Amniotic stem cell (primary cell): Measurements from ENCODE around the gene PKD1.

Source experiments
- DNase-seq: peaks from one replicate; lab custom pipeline; 2025; lab: John Stamatoyannopoulos, UW

The PKD1 gene

DNA sequence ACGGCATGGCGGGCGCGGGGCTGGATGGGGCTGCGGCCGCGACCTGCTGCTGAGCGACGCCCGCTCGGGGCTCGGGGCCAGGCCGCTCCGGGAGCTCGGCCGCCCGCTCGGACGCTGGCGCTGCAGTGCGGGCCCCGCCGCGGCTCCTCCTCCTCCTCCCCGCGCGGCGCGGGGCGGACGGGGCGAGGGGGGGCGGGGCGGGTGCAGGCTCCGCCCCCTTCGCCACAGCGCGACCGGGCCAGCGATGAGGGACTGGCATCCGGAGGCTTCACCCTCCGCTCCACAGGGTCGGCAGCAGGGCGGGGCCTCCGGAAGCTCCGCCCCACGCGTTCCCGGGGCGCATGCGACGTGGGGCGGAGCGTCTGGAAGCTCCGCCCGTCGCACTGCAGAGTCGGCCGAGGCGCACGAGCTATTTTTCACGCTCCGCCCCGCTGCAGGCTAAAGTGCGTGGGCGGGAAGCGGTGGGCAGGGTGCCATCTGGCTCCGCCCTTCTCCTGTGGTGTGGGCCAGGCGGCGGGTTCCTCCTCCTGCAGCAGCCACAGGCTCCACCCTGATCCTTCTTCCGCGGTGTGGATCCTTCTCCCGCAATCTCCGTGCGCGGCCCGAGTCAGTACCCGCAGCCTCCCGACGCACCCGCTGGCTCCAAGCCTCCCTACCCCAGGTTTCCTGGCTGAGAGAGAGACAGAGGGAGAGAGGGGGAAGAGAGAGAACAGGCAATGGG, at the start of gene PKD1:
Gene PKD1, minus strand, starts transcription at position 129 of the 721 bp plus-strand sequence. CDS start 209 bp downstream, outside the sequence.
- DNase-seq = peak; percentile 48

DNA sequence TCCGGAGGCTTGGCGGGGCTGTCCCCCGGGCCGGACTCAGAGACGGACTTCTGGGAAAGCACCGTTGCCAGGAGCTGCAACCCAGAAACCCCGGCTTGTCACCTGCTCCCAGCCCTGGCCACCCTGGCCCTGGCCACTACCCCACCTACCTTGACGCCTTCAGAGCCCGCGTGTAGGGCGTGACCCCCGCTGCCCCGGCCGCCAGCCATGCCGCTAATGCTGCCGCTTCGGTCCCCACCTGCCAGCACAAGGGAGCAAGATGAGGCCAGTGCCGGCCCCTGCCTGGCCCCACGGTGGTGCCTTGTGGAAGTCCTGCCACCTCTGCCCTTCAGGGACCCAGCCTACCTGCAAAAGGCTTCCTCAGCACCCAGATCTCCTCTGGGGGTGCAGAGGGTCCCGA, 49.3 kb upstream of the PKD1 start:
- DNase-seq = no peak

DNA sequence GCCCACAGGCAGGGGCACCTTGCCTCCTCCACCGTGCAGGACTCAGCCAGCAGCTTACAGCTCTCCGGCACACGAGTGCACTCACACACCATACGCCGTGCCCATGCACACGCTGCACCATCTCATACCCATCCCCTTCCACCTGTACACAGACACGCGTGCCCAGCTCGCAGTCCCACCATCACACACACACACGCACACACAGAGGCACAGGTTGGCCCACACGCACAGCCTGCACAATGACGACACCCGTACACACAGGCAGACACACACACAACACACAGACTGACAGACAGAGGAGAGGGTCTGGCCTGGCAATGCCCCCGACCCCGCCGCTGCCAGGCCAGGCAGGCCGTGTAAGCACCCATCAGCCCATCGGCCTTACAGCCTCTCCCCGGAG, 48.6 kb upstream of the PKD1 start:
- DNase-seq = no peak

DNA sequence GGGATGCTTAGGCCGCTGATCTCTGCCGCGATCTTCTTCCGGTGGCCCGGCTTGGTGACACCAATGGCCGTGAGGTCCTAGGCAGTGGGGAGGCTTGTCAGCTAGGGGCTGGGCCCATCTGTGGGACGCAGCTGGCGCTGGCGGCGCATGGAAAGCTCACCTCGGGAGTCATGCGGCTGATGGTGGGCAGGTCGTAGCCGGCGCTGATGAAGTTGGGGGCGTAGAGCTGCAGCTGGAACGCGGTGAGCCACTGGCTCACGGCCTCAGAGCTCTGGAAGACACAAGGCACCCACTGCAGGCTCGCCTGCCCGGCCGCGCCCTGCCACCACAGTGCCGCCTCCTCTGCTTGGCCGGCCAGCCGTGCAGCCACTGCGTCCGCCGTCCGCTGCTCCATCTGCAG, 48.0 kb upstream of the PKD1 start:
- DNase-seq = no peak

DNA sequence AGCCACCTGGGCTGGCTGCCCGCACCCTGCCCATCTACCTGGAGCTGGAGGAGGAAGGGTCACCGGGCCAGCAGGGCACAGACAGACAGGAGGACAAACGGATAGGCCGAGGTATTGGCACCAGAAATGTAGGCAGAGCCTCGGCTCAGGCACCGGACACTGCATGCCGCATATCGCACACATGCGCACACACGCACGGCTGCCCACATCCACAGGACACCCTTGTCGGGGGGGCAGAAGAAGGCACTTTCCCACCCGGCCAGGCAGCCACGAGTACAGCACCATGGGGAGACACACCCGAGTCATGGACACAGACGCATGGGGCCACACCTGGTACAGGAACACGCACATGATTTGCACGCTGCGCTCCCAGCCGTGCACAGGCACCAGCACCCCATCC, 46.3 kb upstream of the PKD1 start:
- DNase-seq = no peak

DNA sequence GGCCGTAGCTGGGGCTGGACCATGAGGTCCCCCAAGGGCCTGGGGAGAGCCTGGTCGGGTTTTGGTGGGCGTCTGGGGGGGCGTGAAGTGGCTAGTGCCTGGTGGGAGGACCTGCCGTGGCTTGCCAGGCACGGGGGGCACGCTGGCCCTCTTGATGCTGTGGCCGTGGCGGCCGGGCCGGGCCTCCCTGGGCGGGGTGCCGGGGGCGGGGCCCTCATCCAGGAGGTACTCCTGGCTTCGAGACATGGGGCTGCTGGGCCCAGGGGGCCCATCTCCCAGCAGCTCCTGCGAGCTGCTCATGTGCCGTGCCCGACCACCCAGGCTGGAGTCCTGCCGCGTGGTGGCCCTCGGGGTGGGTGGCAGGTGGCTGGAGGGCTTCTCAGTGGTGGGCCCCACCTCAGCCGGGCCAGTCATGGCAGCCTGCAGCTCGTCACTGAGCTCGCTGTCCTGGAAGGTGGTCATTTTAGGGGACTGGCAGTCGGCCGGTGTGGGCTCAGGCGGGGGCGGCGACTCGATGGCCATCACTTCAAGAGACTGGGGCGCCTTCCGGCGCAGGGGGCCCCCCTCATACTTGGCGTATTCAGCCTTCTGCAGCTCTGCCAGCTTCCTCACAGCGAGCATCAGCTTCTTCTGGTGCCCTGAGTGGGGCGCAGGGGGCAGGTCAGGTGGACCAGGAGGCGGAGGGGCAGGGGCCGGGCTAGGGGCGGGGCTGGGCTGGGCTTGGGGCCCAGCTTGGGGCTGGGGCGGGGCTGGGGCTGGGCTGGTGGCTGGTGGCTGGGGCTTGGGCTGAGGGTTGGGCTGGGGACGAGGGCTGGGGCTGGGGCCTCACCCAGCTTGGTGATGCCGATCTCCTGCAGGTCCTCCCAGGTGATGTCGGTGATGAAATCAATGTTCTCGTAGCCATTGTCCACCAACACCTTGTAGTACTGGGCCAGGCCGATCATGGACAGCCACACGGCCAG, 45.5 kb upstream of the PKD1 start:
- no peak for DNase-seq

DNA sequence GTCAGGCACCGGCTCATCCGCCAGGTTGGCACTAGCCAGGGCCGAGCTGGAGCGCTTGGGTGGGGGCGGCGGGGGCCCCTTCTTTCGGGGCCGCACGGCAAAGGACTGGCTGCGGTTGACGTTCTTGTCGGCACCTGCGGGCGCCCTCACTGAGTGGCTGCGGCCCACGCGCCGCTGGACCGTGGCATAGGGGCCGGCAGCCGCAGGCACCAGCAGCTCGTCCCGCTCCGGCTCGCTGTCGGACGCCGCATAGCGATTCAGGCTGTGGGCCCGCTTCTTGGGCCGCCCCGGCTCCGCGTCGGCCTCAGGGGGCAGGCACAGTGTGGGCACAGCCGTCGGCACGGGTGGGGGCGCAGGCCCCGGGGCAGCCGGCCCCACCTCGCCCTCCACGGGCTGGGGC, 44.8 kb upstream of the PKD1 start:
- no peak for DNase-seq

DNA sequence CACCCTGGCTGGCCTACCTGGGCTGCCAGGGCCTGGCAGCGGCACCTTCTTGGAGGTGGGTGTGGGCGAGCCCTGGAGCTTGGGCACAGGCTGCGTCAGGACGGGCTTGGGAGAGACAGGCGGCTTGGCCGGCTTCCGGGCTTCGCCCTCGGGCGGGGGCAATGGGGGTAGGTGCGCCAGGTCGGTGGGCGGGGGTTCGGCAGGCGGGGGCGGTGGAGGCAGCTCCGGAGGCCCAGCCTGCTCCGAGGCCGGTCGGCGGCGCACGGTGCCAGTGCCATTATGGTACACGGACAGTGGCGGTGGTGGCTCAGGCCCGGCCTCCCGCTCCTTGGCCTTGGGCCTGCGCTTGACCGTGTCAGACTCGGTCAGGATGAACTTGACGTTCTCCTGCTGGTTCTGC, 43.9 kb upstream of the PKD1 start:
- DNase-seq = no peak

DNA sequence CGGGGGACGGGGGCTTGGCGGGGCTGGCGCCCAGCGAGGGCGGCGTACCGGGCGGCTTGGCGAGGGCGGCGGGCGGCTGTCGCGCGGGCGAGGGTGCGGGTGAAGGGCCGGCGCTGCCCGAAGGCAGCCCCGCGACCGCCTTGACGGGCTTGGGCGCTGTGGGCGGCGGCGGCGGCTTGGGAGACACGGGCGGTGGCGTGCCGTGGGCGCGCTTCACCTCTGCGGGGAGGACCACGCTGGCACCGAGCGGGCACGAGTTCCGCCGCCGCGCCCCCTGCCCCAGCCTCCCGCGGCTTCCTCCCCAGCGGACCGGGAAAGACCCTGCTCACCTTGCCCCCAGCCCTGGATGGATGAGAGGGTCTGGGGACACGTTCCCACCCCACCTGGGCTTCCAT, 43.4 kb upstream of the PKD1 start:
- DNase-seq = no peak

DNA sequence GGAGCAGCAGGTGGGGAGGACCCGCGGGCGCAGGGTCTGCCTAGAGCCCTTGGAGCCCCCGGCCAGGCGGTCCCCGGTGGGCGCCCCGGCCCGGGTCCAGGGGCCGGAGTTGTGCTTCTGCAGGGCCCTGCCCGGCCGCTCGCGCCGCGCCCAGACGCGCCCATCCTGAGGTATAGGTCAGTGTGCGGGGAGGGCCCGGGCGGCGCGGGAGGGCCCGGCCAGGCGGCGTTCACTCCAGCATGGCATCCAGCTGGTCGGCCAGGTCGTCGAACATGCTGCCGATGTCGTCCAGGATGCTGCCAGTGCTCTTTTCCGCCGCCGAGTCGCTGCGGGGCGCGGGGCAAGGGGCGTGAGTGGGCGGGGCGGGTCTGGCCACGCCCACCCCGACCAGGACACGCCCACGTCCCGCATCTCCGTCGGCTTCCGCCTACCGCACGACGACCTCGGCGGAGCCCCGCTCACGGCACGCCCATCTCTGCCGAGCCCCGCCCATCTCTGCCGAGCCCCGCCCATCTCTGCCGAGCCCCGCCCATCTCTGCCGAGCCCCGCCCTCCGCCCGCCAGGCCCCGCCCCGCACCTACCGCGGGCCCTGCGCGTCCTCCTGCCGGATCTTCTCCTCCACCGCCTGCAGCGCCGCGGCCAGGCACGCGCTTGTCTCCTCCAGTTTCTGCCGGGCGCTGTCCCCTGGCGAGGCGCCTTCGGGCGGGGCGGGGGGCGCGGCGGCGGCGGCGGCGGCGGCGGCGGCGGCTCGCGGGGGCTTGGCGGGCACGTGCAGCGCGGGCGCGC, 42.8 kb upstream of the PKD1 start:
- no peak for DNase-seq

DNA sequence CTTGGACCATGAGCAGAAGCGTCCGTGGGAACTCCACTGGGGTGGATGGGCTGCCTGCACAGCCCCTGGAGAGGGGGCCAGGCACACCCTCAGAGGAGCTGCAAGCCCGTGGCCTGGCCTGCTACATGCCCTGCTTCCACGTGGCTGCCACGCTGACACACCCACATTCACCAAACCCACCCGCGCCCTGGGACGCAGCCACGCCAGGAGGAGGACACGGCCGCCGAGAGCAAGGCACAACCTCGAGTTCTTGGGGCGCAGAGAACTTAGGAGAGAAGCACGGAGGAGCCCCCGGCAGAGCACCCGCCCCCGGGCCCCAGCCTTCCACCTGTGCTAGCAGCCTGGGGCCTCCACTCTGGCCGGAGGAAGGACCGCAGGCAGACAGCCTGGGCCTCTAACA, 41.9 kb upstream of the PKD1 start:
- DNase-seq = no peak

DNA sequence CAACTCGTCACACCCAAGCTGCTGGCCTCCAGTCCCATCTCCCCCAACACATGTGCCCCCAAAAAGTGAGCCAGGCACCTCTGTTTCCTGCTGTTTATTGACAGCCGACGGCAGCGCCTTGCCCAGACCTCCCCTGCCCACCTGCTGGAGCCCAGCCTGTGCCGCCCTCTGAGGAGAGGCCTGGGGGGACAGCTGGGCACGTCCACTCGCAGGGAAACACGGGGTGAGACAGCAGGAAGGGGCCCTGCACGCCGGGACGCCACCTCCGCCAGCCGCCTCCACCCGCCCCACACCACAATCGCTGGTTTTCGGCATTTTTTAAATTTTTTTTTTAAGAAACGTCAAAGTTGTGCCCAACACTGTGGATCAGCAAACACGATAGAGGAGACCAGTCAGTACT, 41.4 kb upstream of the PKD1 start:
- no peak for DNase-seq

DNA sequence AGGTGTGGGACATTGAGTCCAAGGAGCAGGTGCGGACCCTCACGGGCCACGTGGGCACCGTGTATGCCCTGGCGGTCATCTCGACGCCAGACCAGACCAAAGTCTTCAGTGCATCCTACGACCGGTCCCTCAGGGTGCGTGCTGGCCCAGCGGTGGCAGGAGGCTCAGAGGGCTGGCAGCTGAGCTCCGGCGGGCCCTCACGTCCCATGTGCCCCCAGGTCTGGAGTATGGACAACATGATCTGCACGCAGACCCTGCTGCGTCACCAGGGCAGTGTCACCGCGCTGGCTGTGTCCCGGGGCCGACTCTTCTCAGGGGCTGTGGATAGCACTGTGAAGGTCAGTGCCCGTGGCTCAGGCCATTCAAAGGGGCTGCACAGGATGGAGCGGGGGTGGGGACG, 40.3 kb upstream of the PKD1 start:
- no peak for DNase-seq

DNA sequence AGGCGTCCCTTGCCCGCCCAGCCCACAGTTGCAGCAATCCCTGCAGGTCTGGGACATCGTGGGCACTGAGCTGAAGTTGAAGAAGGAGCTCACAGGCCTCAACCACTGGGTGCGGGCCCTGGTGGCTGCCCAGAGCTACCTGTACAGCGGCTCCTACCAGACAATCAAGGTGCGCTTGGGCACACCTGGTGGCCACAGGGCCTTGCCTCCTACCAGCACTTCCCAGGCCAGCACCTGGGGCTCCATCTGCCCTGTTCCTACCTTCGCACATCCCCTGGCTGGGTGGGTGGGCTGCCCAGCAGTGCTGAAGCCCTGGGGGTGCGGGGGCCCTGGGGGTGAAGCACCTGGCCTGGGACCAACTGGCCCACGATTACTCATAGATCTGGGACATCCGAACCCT, 39.8 kb upstream of the PKD1 start:
- no peak for DNase-seq

DNA sequence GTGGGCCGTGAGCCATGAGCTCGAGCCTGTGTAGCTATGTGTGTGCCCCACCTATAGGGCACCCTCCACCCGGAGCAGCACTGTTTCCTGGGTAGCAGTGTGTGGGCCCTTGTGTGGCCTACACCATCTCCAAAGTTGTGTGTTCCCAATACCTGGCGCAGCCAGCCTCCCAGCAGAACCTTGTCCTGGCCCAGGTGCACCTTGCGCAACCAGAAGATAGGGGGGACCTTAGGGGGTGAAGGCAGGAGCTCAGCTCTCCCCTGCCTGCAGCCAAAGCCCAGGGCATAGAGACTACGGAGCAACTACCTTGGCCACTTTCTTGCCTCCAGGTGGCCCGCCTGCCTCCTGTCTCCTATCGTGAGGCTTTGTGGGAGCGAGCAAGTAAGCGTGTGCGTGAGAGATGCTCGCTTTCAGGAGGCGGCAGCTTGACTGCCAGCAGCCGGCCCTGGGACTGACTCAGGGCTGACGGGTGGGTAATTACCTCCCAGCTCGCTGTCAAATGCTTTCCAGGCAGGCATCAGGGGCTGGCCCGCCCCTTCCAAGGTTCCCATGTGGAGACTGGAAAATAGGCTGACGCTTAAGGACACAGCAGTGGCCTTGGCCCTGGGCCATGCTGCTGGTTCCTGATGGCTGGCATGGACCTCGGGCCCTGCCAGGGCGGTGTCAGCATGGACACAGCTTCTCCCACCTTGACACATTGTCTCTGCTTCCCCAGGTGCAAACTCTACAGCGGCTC, 38.9 kb upstream of the PKD1 start:
- DNase-seq = no peak

DNA sequence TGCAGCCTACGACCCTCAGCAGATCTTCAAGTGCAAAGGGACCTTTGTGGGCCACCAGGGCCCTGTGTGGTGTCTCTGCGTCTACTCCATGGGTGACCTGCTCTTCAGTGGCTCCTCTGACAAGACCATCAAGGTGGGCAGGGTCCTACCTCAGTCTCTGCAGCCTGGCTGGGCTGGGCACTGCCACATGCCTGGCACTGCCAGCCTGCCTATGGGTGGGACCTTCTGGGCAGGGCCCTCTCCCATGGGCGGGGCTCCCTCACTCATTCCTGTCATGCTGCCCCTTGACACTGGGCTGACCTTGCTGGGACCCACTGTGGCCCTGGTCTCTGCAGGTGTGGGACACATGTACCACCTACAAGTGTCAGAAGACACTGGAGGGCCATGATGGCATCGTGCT, 38.2 kb upstream of the PKD1 start:
- DNase-seq = no peak

DNA sequence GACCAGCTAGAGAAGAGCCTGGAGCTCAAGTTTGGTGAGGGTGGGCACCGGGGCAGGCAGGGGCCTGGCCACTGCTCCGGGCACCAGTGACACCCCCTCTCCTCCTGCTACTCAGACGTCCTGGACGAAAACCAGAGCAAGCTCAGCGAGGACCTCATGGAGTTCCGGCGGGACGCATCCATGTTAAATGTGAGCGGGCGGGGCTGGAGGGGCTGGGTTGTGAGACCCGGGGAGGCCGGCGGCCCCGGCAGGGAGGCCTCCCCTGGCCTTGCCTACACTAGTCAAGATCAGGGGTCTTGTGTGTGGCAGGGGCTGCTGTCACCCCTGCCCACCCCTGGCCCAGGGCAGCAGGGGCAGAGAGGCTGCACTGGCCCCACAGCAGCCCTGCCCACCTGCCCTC, 37.7 kb upstream of the PKD1 start:
- no peak for DNase-seq

DNA sequence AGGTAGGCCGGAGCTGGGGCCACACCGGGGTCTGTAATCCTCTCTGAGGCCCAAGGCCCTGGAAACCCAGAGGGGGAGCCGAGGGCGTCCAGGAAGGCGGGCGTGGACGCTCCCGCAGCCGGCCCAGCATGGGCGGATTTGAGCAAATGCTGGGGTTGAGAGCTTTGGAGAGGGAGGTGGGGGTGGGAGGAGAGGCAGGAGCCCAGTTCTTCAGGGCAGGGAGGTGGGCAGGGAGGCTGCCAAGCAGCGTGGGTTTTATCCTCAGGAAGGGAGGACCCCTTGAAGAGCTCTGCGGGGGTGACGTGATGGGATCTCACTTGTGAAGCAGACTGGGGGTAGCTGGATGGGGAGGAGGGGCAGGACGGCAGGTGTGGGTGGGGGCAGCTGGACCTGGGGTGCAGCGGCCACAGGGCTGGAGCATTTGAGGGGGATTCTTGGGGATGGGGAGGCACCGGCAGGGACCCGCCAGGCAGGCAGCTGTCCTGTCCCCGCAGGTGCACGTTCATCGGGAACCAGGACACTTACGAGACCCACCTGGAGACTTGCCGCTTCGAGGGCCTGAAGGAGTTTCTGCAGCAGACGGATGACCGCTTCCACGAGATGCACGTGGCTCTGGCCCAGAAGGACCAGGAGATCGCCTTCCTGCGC, 37.1 kb upstream of the PKD1 start:
- DNase-seq = no peak

DNA sequence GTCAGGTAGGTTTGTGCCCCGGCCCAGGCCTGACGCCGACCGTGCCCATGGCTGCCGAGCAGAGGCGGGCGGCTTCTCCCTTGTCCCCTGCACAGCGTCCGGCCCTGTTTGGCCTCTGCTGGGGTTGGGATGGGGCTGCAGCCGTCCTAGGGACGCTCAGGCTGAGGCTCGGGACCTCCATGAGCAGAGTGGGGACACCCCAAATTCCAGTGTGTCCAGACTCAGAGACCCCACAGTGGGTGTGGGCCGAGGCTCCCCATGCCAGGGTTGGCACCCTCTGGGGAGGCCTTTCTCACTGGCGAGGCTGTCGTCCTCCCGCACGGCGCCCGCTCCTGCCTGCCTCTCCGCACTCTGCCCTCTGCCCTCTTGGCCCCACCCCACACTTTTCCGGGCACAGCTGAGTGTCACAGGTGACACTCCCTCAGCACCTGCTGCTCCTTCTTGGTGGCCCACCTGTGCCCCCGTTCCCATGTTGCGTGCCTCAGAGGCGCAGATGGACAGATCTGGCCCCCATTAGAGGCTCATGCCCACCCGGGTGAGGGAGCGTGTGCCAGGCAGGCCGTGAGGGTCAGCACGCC, 36.0 kb upstream of the PKD1 start:
- no peak for DNase-seq

DNA sequence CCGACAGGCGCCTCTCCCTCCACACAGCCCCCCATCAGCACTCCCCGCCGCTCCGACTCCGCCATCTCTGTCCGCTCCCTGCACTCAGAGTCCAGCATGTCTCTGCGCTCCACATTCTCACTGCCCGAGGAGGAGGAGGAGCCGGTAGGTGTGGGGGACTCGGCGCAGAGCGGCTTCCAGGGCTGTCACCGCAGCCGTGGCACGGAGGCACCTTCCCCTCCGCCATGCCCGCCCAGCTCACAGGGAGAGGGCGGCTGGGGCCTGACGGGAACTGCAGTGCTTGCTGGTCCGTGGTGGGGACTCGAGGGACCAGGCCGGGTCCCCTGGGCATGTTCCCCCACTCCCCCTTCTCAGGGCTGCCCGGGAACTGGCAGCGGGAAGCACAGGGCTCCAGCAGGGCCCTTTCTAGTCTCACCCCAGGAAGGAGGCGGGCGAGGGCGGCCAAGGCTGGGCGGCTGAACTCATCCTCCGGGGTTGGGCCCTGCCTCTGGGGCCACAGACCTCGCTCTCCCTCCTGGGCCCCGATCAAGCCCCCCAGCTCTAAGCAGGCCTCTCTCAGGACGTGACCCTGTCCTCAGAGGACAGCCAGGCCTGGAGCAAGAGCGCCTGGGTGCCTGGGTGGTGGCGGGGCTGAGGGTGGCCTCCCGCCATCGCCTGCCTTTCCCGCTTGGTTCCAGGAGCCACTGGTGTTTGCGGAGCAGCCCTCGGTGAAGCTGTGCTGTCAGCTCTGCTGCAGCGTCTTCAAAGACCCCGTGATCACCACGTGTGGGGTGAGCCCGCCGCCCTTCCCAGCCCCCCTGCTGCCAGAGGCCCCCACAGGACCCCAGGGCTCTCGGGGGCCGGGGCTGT, 35.1 kb upstream of the PKD1 start:
- DNase-seq = no peak
